DND-41 (cell line): ENCODE measurements around the gene TMEM38A.

ENCODE experiments used
- EZH2 ChIP-seq: IDR thresholded peaks from 3 replicates; pipeline ENCODE4 v1.6.1; 2012; ENCODE audit warnings: borderline replicate concordance, low read depth, mild to moderate bottlenecking, moderate library complexity, low read length, inconsistent platforms; ENCODE audit not compliant: severe bottlenecking
- TF ChIP-seq, protein P1 (sequence below): IDR thresholded peaks from 2 replicates; pipeline ENCODE4 v1.5.1; 2012; ENCODE audit warnings: borderline replicate concordance, low read length, moderate library complexity, mild to moderate bottlenecking; ENCODE audit not compliant: poor library complexity, severe bottlenecking; ENCODE audit errors: extremely low read depth

DNA sequence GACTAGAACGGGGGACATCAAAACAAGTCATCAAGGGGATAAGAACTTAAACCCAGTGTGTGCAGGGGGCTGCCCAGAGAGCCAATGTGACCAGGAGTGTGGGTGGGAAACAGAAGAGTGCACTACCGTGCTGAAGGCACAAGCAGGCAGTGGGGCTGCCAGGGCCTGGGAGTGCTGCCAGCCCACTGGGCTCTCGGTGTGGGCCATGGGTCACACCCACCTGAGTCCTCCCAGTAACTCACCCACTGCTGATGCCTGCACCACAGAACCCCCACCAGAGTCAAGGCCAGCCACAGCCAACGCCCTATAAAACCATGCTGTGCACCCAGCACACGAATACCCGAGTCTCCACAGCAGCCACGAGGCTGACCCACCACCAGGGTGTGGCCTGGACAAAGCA is 41.5 kb upstream of the TMEM38A start:
- TF ChIP-seq, protein P1, sequence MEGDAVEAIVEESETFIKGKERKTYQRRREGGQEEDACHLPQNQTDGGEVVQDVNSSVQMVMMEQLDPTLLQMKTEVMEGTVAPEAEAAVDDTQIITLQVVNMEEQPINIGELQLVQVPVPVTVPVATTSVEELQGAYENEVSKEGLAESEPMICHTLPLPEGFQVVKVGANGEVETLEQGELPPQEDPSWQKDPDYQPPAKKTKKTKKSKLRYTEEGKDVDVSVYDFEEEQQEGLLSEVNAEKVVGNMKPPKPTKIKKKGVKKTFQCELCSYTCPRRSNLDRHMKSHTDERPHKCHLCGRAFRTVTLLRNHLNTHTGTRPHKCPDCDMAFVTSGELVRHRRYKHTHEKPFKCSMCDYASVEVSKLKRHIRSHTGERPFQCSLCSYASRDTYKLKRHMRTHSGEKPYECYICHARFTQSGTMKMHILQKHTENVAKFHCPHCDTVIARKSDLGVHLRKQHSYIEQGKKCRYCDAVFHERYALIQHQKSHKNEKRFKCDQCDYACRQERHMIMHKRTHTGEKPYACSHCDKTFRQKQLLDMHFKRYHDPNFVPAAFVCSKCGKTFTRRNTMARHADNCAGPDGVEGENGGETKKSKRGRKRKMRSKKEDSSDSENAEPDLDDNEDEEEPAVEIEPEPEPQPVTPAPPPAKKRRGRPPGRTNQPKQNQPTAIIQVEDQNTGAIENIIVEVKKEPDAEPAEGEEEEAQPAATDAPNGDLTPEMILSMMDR, result no peak
- TF ChIP-seq EZH2, result no peak
